GM19238 (cell line): ENCODE data around the gene ARVCF.

ENCODE experiments used
- DNase-seq: peaks from one replicate; pipeline ENCODE4 v3.0.0; 2011; ENCODE audit warnings: low spot score; ENCODE audit not compliant: insufficient read length

Gene ARVCF

DNA sequence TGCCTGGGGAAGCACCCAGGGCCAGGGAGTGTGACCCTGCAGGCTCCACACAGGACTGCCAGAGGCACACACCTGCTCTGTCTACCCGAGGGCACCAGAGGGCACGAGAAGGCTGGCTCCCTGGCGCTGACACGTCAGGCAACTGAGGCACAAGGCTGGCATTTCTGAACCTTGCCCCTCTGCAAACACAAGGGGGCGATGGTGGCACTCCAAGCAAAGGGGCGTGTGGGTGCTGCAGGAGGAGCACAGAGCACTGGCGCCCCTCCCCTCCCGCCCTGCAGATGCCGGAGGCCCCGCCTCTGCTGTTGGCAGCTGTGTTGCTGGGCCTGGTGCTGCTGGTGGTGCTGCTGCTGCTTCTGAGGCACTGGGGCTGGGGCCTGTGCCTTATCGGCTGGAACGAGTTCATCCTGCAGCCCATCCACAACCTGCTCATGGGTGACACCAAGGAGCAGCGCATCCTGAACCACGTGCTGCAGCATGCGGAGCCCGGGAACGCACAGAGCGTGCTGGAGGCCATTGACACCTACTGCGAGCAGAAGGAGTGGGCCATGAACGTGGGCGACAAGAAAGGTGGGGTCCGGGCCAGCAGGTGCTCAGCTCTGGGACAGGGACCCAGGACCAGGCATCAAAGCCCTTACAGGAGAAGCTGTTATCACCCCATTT lies 54.2 kb downstream of the ARVCF start:
- DNase-seq, result peak; percentile 68

DNA sequence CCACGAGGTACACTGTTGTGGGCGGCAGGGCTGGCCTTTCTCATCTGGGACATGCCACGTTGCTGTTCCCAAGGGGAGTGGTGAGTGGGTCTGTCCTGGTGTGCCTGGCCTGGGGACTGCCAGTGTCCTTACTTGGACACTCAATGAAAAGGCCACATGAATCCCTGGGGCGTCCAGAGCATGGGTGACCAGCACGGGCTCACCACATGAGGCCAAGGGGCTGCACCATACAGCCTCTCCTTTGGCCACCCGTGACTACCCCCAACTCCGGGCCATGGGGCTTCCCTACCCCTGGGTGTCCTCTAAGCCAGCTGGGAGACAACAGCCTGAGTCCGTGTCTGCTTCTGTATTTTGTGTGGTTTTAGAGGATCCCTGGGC lies 54.8 kb downstream of the ARVCF start:
- DNase-seq, result no peak

GRCh38 chr22:19961201-19961580 lies 55.4 kb downstream of the ARVCF start:
- no peak for DNase-seq

DNA sequence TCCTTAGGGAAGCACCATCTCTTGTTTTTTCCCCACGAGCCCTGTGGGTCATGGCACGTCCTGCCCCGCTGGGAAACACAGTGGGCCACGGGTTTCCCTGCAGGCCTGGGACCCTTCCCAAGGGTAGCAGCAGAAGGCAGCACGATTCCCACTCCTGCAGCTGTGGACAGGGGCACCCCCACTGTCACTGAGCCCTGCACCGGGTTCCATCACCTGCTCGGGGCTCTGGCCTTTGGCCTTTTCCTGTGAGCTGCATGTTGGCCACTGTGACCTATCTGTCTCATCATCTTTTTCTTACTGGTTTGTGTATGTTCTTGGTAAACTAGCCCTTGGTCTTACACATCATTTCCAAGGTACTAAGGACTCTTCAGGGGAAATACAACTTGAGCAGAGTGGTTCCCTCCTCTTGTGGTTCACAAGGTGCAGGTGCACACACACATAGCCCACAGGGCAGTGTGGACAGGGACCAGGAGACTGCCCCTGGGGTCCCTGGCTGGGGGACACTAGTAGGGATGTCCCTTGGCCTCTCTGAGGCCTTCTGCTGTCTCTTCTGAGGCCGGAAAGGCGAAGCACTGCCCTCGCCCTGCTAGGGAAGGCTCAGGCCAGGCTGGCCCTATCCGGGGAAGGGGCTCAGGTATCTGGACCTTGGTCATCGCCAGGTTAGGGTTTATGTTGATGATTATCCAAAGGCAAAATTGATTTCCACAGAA lies 56.0 kb downstream of the ARVCF start:
- DNase-seq, result no peak

DNA sequence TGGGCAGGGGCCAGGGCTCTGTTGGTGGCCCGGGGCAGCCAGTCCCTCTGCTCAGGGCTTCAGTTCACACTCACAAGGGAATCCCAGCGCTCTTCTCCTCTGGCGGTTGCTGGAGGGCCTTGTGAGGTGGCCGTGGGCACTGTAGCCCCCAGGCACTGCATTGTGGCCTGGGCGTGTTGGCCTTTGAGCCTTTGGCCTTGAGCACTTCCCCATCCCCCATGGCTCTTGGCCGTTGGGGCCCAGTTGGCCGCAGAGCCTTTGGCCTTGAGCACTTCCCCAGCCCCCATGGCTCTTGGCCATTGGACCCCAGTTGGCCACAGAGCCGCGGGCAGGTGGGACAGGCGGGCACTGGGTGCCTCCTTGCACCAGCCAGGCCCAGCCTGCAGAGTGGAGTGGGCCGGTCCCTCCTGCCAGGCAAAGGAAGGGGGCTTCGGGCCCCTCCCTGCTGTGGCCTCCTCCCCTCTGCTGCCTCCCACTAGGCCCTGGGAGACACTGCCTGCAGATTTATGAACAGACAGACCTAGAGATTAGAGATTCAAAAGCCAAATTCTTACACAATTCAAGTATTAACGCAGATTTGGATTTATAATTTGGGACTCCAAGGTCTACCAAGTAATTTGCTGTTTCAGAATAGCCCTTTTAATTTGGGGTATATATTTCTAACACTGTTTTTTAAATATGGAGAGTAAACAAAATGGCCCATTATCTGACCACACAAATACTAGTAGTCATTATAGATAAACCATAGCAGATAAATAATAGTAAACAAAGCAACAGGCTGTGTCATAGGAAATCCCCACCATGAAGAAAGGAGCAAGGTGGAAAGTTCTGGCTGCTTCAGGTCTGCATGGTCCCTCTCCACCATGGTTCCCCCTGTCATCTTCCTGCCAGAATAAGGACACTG lies 56.8 kb downstream of the ARVCF start:
- DNase-seq, result no peak

DNA sequence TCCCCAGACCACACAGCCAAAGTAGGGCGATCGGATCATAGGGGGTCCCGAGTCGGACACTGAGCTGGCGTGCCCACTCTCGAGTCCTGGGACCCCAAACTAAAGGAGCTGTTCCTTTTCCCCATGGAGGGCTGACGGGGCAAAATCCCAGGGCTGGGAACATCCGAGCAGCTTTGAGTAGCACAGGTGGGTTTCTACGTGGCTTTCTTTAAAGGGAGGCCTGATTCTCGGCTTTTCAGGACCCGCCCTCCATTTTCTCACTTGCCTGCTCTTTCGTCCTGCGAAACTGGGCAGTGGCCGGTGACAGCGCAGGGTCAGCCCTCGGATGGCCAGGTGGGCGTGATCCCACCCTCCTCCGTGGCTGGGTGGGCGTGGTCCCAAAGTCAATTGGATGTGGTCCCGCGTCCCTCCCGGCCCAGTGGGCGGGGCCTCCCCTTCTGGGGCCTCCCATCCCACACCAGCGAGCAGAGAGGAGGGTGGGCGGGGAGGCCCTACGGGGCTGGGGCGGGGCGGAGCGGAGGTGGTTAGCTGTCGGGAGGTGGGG lies 57.5 kb downstream of the ARVCF start:
- DNase-seq, result no peak

GRCh38 chr22:19958083-19959042 lies 58.3 kb downstream of the ARVCF start:
- DNase-seq, result no peak

- DNase-seq, result no peak
Measured at GRCh38 chr22:19957445-19957844, 59.2 kb downstream of the ARVCF start.

- no peak for DNase-seq
Measured at GRCh38 chr22:19955241-19956128, 61.1 kb downstream of the ARVCF start.

DNA sequence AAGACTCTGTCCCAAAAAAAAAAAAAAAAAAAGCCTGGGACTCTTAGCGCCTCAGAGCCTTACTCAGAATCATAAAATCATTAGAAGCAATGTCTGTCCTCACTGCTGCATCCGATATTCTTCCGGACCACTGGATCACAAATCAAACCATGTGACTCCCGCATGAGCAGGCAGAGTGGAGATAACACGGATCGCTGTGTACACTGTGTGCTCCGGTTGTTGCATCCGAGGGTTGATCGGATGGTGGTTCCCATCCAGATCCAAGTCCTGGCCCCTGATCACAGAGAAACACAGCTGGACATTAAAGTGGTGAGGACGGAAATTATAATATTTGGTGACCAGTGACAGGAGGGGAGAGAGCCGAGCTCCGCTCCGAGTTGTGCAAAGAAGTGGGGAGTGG lies 65.3 kb downstream of the ARVCF start:
- no peak for DNase-seq

DNA sequence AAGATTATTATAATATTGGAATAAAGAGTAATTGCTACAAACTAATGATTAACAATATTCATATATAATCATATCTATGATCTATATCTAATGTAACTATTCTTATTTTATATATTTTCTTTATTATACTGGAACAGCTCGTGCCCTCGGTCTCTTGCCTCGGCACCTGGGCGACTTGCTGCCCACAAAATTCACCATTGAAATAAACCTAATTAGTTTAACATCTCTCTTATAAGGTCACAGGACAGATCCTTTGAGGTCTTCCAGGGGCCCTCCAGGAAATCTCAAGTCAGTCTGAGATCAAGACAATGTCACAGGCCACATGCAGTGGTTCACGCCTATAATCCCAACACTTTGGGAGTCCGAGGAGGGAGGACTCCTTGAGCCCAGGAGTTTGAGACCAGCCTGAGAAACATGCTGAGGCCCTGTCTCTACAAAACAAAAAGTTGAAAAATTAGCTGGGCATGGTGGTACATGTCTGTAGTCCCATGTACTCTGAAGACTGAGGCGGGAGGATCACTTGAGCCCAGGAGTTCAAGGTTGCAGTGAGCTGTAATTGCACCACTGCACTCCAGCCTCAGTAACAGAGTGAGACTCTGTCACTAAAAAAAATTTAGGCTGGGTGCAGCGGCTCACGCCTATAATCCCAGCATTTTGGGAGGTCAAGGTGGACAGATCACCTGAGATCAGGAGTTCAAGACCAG lies 68.4 kb downstream of the ARVCF start:
- no peak for DNase-seq

GRCh38 chr22:19943082-19944026 lies 73.3 kb downstream of the ARVCF start:
- no peak for DNase-seq

DNA sequence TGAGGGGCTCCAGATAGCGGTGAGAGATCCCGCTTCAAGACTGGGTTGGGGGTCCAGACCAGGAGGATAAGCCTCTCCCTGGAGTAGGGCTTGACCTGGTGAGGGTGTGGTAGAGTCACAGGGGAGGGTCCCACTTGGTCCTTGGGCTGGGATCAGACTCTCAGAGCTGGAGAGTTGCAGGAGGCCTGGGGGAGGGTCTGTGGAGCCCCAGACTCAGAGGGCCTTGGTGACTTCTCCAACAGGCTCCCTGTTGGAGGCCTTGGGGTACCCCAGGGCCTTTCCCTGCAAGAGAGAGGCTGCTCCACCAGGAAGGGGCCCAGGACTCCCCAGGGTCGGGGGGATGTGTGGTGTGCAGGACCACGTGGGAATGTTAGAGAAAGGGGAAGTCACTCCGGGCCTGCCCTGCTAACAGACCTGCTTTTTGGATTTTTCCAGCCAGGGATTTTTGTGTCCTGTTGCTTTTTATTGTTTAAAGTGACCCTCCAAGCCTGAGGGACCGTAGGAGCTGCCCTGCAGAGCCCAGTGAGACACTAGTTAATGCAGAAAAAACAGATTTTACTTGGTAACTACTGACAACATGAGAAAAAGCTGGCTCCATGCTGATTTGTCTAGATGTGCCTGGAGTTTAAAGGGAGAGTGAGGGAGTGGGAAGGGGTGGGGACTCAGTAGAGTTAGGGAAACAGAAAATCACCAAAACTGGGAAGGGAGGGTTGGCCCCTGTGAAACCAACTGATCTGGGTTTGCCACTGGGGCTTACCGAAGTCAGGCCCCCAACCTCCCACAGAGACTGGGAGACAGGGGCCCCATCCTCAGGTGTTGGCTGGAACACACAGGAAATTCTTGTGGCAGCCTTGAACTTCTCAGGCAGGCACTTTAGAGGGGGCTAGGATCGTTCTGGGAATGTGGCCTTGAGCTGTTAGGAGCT lies 74.2 kb downstream of the ARVCF start:
- DNase-seq, result no peak

GRCh38 chr22:19941365-19942082 lies 75.1 kb downstream of the ARVCF start, which contains the start of the genes COMT and TXNRD2:
Gene COMT (plus strand): TSS chr22:19941772. CDS start chr22:19962527, 20,755 bp downstream.
Gene TXNRD2 (minus strand): TSS chr22:19941818. CDS start chr22:19941803, 15 bp downstream.
- peak; percentile 87 for DNase-seq

GRCh38 chr22:19940536-19941364 lies 75.9 kb downstream of the ARVCF start:
- no peak for DNase-seq
